Peyer's patch (tissue), 4 donors: ENCODE results near the gene PRPS1. TPM values are rescaled to one million over a fixed set of nuclear protein-coding genes. Genes with fewer than 3 reads are reported as not detected.

Experiments used
- DNase-seq, 3 donors: peaks; one replicate each; pipeline ENCODE4 v3.0.0-alpha.2; 2017 to 2019
- H3K27ac ChIP-seq, 4 donors: fragments of 200-600 bp; sonication (generic); one replicate each; pipeline ENCODE4 v1.5.1; 2016 to 2019
- H3K27me3 ChIP-seq, 2 donors: fragments of 200-600 bp; sonication (generic); one replicate each; pipeline ENCODE4 v1.5.1; 2019
- H3K36me3 ChIP-seq, 3 donors: fragments of 200-600 bp; sonication (generic); one replicate each; pipeline ENCODE4 v1.5.1; 2016 to 2019
- H3K4me1 ChIP-seq, 4 donors: fragments of 200-600 bp; sonication (generic); one replicate each; pipeline ENCODE4 v1.5.1; 2016 to 2019
- H3K4me3 ChIP-seq, 4 donors: fragments of 200-600 bp; sonication (generic); 1 replicate in 3 of 4; 2 replicates in 1 of 4; pipeline ENCODE4 v1.5.1; 2016 to 2019; ENCODE audit warnings: mild to moderate bottlenecking in 1 of 4
- H3K9me3 ChIP-seq, 4 donors: fragments of 200-600 bp; sonication (generic); one replicate each; pipeline ENCODE4 v1.5.1; 2016 to 2019; ENCODE audit warnings: mild to moderate bottlenecking in 1 of 4
- POLR2A ChIP-seq, 2 donors: fragments of 450-650 bp; IDR thresholded peaks; one replicate each; pipeline ENCODE4 v1.5.1; 2017; ENCODE audit warnings: antibody characterized with exemption in 2 of 2, mild to moderate bottlenecking in 2 of 2, moderate library complexity in 2 of 2
- total RNA-seq, 4 donors: library from RNA; depleted of rRNA; stranded (reverse); fragments of >200 nt; gene quantifications; one replicate each; pipeline ENCODE4 v1.1.0, GENCODE V29; 2016
- TF ChIP-seq, protein P1 (sequence below), 6 experiments: fragments of 450-650 bp in 4 of 6; fragments of 200-600 bp in 2 of 6; sonication (generic) in 1 of 6; IDR thresholded peaks; one replicate each; pipeline ENCODE4 v1.5.1; 2017 to 2019; ENCODE audit warnings: antibody characterized with exemption in 6 of 6, mild to moderate bottlenecking in 3 of 6, moderate library complexity in 1 of 6

Gene PRPS1
- total RNA-seq, 4 donors from 2014 or later: 2.6 to 43.7 (median 9.3) TPM

DNA sequence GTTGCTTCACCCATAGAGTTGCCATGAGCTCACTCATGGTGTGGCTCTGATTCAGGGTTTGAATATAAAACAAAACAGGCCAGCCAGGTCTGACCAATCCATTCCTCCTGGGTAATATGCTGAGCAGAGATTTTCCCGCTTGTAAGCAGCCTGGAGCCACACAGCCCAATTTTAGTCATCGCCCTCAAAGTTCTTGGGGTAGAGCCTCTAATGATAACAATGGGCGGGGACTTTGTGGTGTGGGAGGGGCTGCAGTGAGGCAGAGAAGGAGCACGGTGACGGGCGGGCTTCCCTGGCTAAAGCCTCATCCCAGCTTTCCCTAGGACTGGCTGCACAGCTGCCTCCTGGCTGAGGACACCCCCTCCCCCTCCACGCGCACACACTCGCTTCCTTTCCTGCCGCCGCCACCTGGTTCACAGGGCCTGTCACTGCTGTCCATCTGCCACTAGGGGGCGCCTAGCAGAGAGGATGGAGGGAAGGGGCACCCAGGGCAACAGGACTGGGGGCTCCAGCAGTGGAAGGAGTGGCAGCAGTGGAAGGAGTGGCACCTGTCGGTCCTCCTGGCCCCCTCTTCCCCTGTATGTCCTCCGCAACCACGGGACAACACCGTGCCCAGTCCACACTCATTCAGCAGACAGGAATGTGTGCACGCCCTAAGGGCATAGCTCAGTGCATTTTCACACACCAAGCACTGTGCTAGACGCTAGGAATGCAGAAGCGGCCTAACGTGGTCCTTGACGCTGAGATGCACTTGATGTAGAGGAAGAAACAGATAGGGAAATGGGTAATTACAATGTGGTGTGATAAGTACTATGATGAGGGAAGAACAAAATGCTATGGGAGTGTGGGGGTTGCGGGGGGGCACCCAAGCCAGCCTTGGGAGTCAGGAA lies 26.8 kb downstream of the PRPS1 start:
- Histone ChIP-seq H3K4me3 (peak overlapping the region in 1 of 4 donors; percentile 1), H3K27ac (peak overlapping the region in 2 of 4 donors; percentile 35 to 47), H3K9me3 (no peaks in the 10 kb centered on the region), H3K36me3 (no peaks in the 10 kb centered on the region), H3K27me3 (no peaks in the 10 kb centered on the region), H3K4me1 (peaks cover 0 to 5% (median 2%) of the 10 kb centered on the region in 4 donors)
- TF ChIP-seq POLR2A (IDR thresholded peaks at IDR 0.05): no peak
- TF ChIP-seq, protein P1, sequence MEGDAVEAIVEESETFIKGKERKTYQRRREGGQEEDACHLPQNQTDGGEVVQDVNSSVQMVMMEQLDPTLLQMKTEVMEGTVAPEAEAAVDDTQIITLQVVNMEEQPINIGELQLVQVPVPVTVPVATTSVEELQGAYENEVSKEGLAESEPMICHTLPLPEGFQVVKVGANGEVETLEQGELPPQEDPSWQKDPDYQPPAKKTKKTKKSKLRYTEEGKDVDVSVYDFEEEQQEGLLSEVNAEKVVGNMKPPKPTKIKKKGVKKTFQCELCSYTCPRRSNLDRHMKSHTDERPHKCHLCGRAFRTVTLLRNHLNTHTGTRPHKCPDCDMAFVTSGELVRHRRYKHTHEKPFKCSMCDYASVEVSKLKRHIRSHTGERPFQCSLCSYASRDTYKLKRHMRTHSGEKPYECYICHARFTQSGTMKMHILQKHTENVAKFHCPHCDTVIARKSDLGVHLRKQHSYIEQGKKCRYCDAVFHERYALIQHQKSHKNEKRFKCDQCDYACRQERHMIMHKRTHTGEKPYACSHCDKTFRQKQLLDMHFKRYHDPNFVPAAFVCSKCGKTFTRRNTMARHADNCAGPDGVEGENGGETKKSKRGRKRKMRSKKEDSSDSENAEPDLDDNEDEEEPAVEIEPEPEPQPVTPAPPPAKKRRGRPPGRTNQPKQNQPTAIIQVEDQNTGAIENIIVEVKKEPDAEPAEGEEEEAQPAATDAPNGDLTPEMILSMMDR (IDR thresholded peaks at IDR 0.05): peak; percentile 55 to 76 (median 62)
- peak; percentile 57 to 83 (median 64) for DNase-seq

DNA sequence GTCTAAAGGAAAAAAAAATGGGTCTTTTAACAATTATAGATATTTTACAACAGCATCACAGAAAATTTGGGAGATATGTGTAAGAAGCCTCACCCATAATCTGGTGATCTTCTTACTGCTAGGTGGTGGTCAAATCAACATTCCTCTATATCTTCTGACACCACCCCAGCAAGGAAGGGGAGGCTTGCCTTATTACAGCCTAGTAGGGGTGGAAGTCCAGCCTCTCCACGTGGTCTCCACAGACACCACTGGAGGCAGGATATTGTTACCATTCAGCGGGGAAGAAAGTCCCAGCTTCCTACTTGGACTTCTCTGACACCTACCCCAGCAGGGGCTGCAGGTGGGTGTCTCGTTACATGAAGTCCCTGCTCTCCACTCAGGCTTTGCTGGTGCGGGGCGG lies 28.7 kb downstream of the PRPS1 start:
- Histone ChIP-seq H3K36me3 (no peaks in the 10 kb centered on the region), H3K4me1 (peaks cover 0 to 5% (median 2%) of the 10 kb centered on the region in 4 donors), H3K27me3 (no peaks in the 10 kb centered on the region), H3K27ac (no peak overlapping the region), H3K9me3 (no peaks in the 10 kb centered on the region), H3K4me3 (no peak overlapping the region)
- TF ChIP-seq, protein P1 (IDR thresholded peaks at IDR 0.05): no peak
- TF ChIP-seq POLR2A (IDR thresholded peaks at IDR 0.05): no peak
- DNase-seq: no peak

DNA sequence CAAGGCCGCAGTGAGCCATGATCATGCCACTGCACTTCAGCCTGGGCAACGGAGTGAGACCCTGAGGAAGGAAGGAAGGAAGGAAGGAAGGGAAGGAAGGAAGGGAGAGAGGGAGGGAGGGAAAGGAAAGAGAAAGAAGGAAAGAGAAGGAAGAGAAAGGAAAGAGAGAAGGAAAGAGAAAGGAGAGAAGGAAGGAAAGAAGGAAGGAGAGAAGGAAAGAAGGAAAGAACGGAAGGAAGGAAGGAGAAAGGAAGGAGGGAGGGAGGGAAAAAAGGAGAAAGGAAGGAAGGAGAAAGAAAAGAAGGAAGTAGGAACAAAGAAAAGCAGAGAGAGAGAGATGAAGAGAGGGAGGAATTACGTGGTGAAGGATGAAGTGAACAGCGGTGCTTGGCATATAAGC lies 30.4 kb downstream of the PRPS1 start:
- Histone ChIP-seq H3K4me3 (no peak overlapping the region), H3K36me3 (no peaks in the 10 kb centered on the region), H3K27me3 (no peaks in the 10 kb centered on the region), H3K4me1 (peaks cover 0 to 5% (median 2%) of the 10 kb centered on the region in 4 donors), H3K9me3 (no peaks in the 10 kb centered on the region), H3K27ac (no peak overlapping the region)
- TF ChIP-seq, protein P1 (IDR thresholded peaks at IDR 0.05): no peak
- no peak for TF ChIP-seq POLR2A (IDR thresholded peaks at IDR 0.05)
- DNase-seq: no peak

DNA sequence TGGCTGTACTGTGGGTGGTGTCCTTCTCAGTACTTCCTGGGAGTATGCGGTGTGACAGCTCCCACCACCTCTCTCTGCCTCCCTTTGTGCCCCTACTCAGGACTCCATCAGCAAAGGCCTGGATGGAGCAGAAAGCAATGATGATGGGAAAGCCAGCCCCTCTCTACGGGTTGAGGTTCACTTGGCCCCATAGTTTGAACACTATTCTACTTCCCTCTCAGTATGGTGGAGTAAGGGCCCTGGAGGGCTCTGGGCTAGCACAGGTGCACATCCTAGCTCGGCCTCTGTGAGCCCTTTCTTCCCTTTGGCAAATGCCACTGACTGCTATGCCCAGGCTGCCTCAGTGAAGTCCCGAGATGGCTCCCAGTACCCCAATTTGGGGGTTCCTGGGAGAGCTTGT lies 31.0 kb downstream of the PRPS1 start:
- Histone ChIP-seq H3K36me3 (no peaks in the 10 kb centered on the region), H3K4me3 (no peak overlapping the region), H3K27me3 (no peaks in the 10 kb centered on the region), H3K4me1 (peaks cover 0 to 5% (median 2%) of the 10 kb centered on the region in 4 donors), H3K9me3 (no peaks in the 10 kb centered on the region), H3K27ac (no peak overlapping the region)
- DNase-seq: no peak
- TF ChIP-seq, protein P1 (IDR thresholded peaks at IDR 0.05): no peak
- no peak for TF ChIP-seq POLR2A (IDR thresholded peaks at IDR 0.05)

DNA sequence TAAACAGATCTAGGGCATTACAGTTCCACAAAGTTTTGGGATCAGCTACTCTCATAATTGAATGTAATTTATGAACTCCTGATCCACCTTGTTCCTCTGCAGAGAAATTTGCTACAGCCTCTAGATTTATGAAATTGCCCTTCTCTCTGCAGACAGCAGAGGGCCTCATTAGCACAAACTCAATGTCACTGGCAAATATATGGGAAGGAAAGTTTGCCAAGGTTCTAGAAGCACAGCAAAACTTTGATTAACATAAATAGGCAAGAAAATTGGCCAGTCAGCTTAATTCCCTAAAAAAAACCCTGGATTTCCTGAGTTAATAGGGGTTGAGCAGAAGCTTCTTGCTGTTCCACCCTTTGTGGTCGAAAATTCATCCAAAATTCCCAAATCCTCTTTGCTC lies 31.5 kb downstream of the PRPS1 start:
- Histone ChIP-seq H3K9me3 (no peaks in the 10 kb centered on the region), H3K27me3 (no peaks in the 10 kb centered on the region), H3K27ac (no peak overlapping the region), H3K4me1 (peaks cover 0 to 3% (median under 1%) of the 10 kb centered on the region in 4 donors), H3K36me3 (no peaks in the 10 kb centered on the region), H3K4me3 (no peak overlapping the region)
- TF ChIP-seq, protein P1 (IDR thresholded peaks at IDR 0.05): peak; percentile 22 to 80 (median 72)
- TF ChIP-seq POLR2A (IDR thresholded peaks at IDR 0.05): no peak
- no peak for DNase-seq
